PC-3 (cell line): ENCODE results near the gene BAIAP3. TPM values are rescaled to one million over a fixed set of nuclear protein-coding genes. Genes with fewer than 3 reads are reported as not detected.

Source experiments
- ATAC-seq: fragments of 200-7000 bp; cut with Tn5 transposase; 2 replicates; pipeline ENCODE4 v1.9.1; 2020; ENCODE audit warnings: mild to moderate bottlenecking, moderate library complexity
- BruUV-seq: library from RNA; stranded (reverse); fragments of 400-500 nt; replicated peaks from 2 replicates; lab custom pipeline; 2021; lab: Mats Ljungman, UMichigan
- CTCF ChIA-PET: fragments of 300-600 bp; sonication (Branson Sonifier 250); formaldehyde crosslinking; loops from one replicate; lab custom pipeline; 2022; ENCODE audit warnings: antibody characterized with exemption; lab: Charles Lee
- POLR2A ChIA-PET: fragments of 300-600 bp; sonication (Branson Sonifier 250); formaldehyde crosslinking; loops from one replicate; lab custom pipeline; 2022; ENCODE audit warnings: antibody characterized with exemption; ENCODE audit not compliant: unreplicated experiment; lab: Charles Lee
- DNase-seq: peaks from one replicate; pipeline ENCODE4 v3.0.0-alpha.2; 2015
- H2AFZ ChIP-seq: fragments of 300-600 bp; sonication (generic); 2 replicates; pipeline ENCODE4 v1.6.0; 2016; ENCODE audit warnings: antibody characterized with exemption, low read length
- H3F3A ChIP-seq: fragments of 300-600 bp; sonication (generic); one replicate; pipeline ENCODE4 v1.6.0; 2017; ENCODE audit warnings: antibody characterized with exemption, low read length, control low read depth, mild to moderate bottlenecking; ENCODE audit not compliant: unreplicated experiment
- H3K27ac ChIP-seq: fragments of 300-600 bp; sonication (generic); 2 replicates; pipeline ENCODE4 v1.5.1; 2016; ENCODE audit warnings: mild to moderate bottlenecking, low read length
- H3K27me3 ChIP-seq: fragments of 300-600 bp; sonication (generic); 2 replicates; pipeline ENCODE4 v1.6.1; 2016; ENCODE audit warnings: low read length, mixed read lengths
- H3K36me3 ChIP-seq: fragments of 300-600 bp; sonication (generic); 2 replicates; pipeline ENCODE4 v1.6.1; 2016; ENCODE audit warnings: low read depth, mixed run types, low read length, mixed read lengths
- H3K4me1 ChIP-seq: fragments of 300-600 bp; sonication (generic); 2 replicates; pipeline ENCODE4 v1.5.1; 2016; ENCODE audit warnings: low read length; ENCODE audit not compliant: insufficient read depth
- H3K4me2 ChIP-seq: fragments of 300-600 bp; sonication (generic); 2 replicates; pipeline ENCODE4 v1.6.0; 2016; ENCODE audit warnings: low read length
- H3K4me3 ChIP-seq: fragments of 300-600 bp; sonication (generic); 2 replicates; pipeline ENCODE4 v1.5.1; 2016; ENCODE audit warnings: mild to moderate bottlenecking, low read length, mixed read lengths
- H3K79me2 ChIP-seq: fragments of 300-600 bp; sonication (generic); 2 replicates; pipeline ENCODE4 v1.6.1; 2017; ENCODE audit warnings: low read length, mixed read lengths
- H3K9ac ChIP-seq: fragments of 300-600 bp; sonication (generic); 2 replicates; pipeline ENCODE4 v1.6.0; 2016; ENCODE audit warnings: mild to moderate bottlenecking, low read length
- H3K9me2 ChIP-seq: fragments of 300-600 bp; sonication (generic); replicated peaks from 2 replicates; pipeline ENCODE4 v1.6.1; 2016; ENCODE audit warnings: mixed run types, low read length, mixed read lengths
- H3K9me3 ChIP-seq: fragments of 300-600 bp; sonication (generic); 2 replicates; pipeline ENCODE4 v1.6.1; 2016; ENCODE audit warnings: low read length, mixed read lengths
- H4K20me1 ChIP-seq: fragments of 300-600 bp; sonication (generic); 2 replicates; pipeline ENCODE4 v1.6.1; 2016; ENCODE audit warnings: low read length, mixed read lengths
- CTCF ChIP-seq: fragments of 300-600 bp; sonication (generic); conservative IDR thresholded peaks from 2 replicates; pipeline ENCODE4 v1.5.1; 2017; ENCODE audit warnings: antibody characterized with exemption, low read depth, mild to moderate bottlenecking, low read length
- EZH2 ChIP-seq: fragments of 300-600 bp; sonication (generic); IDR thresholded peaks from one replicate; pipeline ENCODE4 v1.6.1; 2017; ENCODE audit warnings: antibody characterized with exemption, mild to moderate bottlenecking, low read length; ENCODE audit not compliant: unreplicated experiment
- EZH2phosphoT487 ChIP-seq: fragments of 300-600 bp; sonication (generic); IDR thresholded peaks from 2 replicates; pipeline ENCODE4 v1.6.1; 2018; ENCODE audit warnings: mild to moderate bottlenecking, antibody characterized with exemption, low read length, borderline replicate concordance
- intact Hi-C: fragments of 100-400 bp; cut with micrococcal nuclease; formaldehyde crosslinking; loops from 2 replicates; pipeline ENCODE4 v1.9.0; 2023
- total RNA-seq: library from RNA; depleted of rRNA; stranded (reverse); fragments of >200 nt; gene quantifications from 2 replicates; pipeline ENCODE4 v1.2.3, GENCODE V29; 2014

Gene BAIAP3
- total RNA-seq, 1 experiment from 2014 or later: 13.1 TPM

GRCh38 chr16:1347286-1347855 is 13.9 kb downstream of the BAIAP3 start:
- H3K79me2 ChIP-seq: peaks cover 18% of the 10 kb centered on the region
- DNase-seq: no peak
- no TSS peak for BruUV-seq
- H3K27ac ChIP-seq: no peak overlapping the region
- H3K9me3 ChIP-seq: no peaks in the 10 kb centered on the region
- H4K20me1 ChIP-seq: no peaks in the 10 kb centered on the region
- ATAC-seq: no peak
- H3K9me2 ChIP-seq: no peaks in the 10 kb centered on the region
- H3K4me1 ChIP-seq: no peaks in the 10 kb centered on the region; the same call in 1 of the 2 replicates
- no peak overlapping the region for H3K4me2 ChIP-seq
- intact Hi-C loops: no loop called here
- H3K4me3 ChIP-seq: no peak overlapping the region
- POLR2A ChIA-PET: no interaction called here
- no peak overlapping the region for H2AFZ ChIP-seq
- no peaks in the 10 kb centered on the region for H3K36me3 ChIP-seq
- no peak overlapping the region for H3K9ac ChIP-seq
- no peaks in the 10 kb centered on the region for H3K27me3 ChIP-seq
- H3F3A ChIP-seq: no peaks in the 10 kb centered on the region
- TF ChIP-seq EZH2: no peak
- no peak for TF ChIP-seq EZH2phosphoT487
- no peak for TF ChIP-seq CTCF
- CTCF ChIA-PET: no interaction called here

GRCh38 chr16:1347962-1348361 is 14.5 kb downstream of the BAIAP3 start:
- ATAC-seq (no peak), DNase-seq (no peak)
- Histone ChIP-seq H4K20me1 (no peaks in the 10 kb centered on the region), H3K4me2 (no peak overlapping the region), H3K9me2 (no peaks in the 10 kb centered on the region), H3F3A (no peaks in the 10 kb centered on the region), H3K9ac (no peak overlapping the region), H3K79me2 (peaks cover 24% of the 10 kb centered on the region), H3K4me1 (no peaks in the 10 kb centered on the region; the same call in 1 of the 2 replicates), H3K9me3 (no peaks in the 10 kb centered on the region), H3K4me3 (no peak overlapping the region), H3K27ac (no peak overlapping the region), H2AFZ (no peak overlapping the region), H3K27me3 (no peaks in the 10 kb centered on the region), H3K36me3 (no peaks in the 10 kb centered on the region)
- no TSS peak for BruUV-seq
- ChIA-PET CTCF (no interaction called here), POLR2A (no interaction called here)
- intact Hi-C loops: no loop called here
- no peak for TF ChIP-seq EZH2phosphoT487
- TF ChIP-seq EZH2: no peak
- no peak for TF ChIP-seq CTCF

- BruUV-seq: no TSS peak
- no peaks in the 10 kb centered on the region for H3F3A ChIP-seq
- H3K9me3 ChIP-seq: no peaks in the 10 kb centered on the region
- H3K4me2 ChIP-seq: no peak overlapping the region
- H3K27me3 ChIP-seq: no peaks in the 10 kb centered on the region
- ChIA-PET CTCF (no interaction called here), POLR2A (no interaction called here)
- H3K36me3 ChIP-seq: no peaks in the 10 kb centered on the region
- H3K9ac ChIP-seq: no peak overlapping the region
- H2AFZ ChIP-seq: no peak overlapping the region
- no peak for ATAC-seq
- peaks cover 28% of the 10 kb centered on the region for H3K79me2 ChIP-seq
- DNase-seq: no peak
- H3K4me3 ChIP-seq: no peak overlapping the region
- H3K27ac ChIP-seq: no peak overlapping the region
- TF ChIP-seq CTCF (no peak), EZH2 (no peak), EZH2phosphoT487 (no peak)
- no peaks in the 10 kb centered on the region; the same call in 1 of the 2 replicates for H3K4me1 ChIP-seq
- no peaks in the 10 kb centered on the region for H3K9me2 ChIP-seq
- intact Hi-C loops: no loop called here
- H4K20me1 ChIP-seq: no peaks in the 10 kb centered on the region
Measured at GRCh38 chr16:1348441-1348840, 15.0 kb downstream of the BAIAP3 start.
